Stimulated activated CD8-positive, alpha-beta memory T cell treated with anti-CD3 and anti-CD28 coated beads, Interleukin-15, amount 100 ng/mL, for 4 hours (primary cell): Measurements from ENCODE around the gene NFIC.
"Not testable (repeated sequence)": the region's sequence is repeated elsewhere in the genome, so short reads cannot be mapped to it uniquely, and the experiment has no call there.

Experiments
- DNase-seq, 2 donors: peaks; one replicate each; pipeline ENCODE4 v3.0.0-alpha.2; 2020; ENCODE audit warnings: low read depth in 2 of 2

Gene NFIC

DNA sequence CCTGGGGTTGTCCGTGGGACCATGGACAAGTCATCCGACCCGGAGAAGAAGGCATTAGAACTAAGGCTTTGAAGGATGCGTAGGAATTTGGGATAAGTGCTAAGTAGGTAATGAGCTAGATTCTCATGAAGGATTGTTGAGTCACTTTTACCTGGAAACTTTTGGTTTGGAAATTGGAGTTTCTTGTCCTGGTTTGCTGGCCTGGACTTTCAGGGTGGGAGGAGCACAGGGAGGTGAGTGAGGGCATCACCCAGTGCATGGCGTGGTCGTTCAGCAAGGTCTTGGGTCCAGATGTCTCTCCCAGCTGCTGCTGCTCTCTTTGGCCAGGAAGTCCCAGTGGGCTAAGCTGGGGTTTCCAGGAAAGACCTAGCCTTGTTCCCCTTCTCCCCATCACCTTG, 7.6 kb downstream of the NFIC start:
- DNase-seq: no peak

DNA sequence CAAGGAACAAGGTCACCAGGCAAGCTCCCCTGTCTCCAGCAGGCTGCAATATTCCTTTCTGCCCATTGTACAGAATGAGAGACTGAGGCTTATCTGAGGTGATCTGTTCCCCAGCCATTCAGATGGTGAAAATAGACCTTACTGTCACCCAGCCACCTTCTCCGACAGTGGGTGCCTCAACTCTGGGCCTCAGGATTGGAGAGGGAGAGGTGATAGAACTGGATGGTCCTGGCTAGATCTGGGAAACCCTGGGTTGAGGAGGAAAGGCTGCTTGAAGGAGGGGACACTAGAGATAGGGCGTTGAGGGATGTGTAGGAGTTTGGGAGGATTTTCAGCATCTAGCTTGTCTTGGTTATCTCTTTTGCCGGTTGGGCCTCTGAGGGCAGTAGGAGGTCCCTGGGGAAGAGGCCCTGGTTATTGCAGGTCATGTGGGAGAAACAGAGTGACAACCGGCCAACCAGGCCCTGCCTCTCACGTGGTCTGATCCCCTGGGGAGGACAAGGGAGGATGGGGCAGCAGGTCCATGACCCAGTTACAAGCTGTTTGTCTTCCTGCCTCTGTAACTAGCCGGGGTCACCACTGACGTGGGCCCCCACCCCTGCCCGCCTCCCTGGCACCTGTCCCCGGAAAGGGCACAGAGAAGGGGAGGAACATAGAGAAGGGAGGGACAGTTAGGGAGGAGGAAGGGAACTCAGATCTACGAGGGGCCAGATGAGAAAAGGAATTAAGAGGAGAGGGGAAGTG, 8.2 kb downstream of the NFIC start:
- no peak for DNase-seq

DNA sequence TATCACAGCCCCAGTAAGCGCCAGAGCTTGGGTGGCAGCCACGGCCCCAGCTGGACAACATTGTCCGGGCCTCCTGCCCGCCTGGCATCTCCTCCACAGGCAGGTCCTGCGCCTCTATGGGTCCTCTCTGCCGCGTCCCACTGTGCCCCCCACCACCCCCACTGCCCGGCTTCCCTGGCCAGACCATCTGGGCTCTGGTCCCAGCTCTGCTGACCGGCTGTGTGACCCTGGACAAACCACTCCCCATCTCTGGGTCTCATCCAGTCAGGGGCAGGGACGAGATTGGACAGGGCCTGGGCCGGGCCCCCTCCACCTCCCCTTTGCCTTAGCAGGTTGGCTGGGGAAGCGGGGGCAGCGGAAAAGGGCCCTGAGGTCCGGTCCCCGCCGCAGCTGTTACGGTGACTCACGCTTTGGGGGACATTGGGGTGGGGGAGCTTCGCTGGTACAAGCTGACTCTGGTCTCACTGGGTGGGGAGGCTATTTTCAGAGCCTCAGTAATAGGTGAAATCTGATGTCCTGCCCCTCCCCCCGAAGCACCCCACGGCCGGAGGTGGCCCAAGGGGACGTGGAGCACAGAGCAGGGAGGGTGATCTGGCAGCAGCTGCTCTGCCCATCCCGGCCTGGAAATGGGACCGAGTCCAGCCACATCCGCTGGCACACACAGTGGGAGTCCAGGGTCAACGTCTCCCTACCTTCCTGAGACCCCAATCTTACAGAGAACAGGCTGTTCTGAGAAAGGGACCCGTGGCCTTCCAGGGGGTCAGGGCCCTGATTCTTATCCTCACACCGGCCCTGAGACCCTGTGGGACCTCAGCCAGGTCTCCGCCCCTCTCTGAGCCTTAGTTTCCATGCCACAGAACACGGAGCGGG, 9.1 kb downstream of the NFIC start:
- no peak for DNase-seq

DNA sequence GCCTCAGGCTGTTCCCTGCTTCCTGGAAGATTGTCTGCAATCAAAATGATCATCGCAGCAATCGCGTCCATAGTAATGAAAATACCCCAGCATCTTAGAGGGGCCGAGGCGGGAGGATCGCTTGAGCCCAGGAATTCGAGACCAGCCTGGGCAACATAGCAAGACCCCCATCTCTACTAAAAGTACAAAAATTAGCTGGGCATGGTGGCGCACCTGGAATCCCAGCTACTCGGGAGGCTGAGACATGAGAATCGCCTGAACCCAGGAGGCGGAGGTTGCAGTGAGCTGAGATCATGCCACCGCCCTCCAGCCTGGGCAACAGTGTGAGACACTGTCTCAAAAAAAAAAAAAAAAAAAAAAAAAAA, 9.7 kb downstream of the NFIC start:
- DNase-seq: not testable (repeated sequence)

DNA sequence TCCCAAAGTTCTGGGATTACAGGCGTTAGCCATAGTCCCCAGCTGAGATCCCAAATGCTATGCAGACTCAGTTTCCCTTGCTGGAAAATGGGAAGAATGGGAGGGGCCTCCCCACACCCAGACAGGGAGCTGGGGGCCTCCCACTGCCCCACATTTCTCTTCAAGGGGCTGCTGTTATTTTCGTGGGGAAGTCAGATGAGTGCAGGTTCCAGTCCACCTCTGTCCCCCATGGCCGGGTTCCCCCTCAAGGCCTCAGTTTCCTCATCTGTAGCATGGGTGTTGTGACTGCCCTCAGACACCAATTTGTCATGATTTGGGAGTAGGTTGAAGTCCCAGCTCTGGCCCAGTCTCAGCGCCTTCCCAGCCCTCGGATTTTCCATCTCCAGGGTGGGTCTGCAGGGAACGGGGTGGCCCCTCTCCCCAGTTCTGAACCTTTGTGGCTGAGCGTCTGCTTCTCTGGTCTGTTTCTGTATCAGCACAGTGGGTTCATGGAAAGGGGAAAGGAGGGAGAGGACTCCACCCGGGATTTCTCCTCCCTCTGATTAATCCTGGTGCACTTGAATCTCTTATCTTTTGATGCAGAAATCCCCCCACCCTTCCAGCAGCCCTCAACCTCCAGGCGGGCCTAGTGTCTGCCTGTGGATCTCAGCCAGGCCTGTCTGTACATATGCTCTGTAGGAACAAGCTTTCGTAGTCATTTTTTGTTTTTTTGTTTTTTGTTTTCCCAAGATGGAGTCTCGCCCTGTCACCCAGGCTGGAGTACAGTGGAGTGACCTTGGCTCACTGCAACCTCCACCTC, 12.2 kb downstream of the NFIC start:
- no peak for DNase-seq

DNA sequence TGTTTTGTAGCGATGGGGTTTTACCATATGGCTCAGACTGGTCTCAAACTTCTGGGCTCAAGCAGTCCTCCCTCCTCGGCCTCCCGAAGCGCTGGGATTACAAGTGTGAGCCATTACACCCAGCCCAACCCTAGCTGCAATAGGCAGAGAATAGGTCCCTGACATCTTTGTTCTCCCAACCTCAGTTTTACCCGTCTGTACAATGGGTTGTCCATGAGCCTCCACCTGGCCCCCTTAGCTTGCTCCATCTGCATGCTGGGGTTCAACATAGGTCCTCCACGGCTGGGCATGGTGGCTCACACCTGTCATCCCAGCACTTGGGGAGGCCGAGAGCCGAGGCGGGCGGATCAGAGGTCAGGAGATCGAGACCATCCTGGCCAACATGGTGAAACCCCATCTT, 14.4 kb downstream of the NFIC start:
- no peak for DNase-seq

DNA sequence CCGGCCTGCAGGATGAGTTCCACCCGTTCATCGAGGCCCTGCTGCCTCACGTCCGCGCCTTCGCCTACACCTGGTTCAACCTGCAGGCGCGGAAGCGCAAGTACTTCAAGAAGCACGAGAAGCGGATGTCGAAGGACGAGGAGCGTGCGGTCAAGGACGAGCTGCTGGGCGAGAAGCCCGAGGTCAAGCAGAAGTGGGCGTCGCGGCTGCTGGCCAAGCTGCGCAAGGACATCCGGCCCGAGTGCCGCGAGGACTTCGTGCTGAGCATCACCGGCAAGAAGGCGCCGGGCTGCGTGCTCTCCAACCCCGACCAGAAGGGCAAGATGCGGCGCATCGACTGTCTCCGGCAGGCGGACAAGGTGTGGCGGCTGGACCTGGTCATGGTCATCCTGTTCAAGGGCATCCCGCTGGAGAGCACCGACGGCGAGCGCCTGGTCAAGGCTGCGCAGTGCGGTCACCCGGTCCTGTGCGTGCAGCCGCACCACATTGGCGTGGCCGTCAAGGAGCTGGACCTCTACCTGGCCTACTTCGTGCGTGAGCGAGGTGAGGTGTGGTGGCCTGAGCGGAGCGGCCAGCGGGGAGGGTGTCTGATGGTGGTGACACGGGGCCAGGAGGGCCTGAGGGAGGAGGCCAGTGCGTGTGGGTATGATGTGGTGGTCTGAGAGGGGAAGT, 15.5 kb downstream of the NFIC start:
- DNase-seq: no peak

DNA sequence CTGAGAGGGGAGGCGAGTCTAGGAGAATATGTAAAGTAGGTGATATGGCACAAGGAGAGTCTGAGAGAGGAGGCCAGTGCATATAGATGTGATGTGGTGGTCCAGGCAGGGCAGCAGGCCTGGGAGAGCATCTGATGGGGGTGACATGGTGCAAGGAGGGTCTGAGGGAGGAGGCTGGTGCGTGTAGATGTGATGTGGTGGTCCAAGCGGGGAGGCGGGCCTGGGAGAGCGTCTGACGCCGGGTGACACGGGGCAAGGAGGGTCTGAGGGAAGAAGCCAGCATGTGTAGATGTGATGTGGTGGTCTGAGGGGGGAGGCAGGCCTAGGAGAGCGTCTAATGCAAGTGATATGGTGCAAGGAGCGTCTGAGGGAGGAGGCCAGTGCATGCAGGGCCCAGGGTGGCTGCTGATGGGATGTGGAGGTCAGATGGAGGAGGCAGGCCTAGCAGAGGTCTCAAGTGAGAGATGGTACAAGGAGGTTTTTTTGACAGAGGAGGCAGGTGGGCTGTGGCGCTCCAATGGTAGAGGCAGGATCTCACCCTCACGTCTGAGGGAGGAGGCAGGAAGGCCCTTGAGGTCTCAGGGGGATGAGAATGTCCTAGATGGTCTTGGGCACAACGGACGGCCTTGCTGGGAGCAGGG, 16.2 kb downstream of the NFIC start:
- no peak for DNase-seq

DNA sequence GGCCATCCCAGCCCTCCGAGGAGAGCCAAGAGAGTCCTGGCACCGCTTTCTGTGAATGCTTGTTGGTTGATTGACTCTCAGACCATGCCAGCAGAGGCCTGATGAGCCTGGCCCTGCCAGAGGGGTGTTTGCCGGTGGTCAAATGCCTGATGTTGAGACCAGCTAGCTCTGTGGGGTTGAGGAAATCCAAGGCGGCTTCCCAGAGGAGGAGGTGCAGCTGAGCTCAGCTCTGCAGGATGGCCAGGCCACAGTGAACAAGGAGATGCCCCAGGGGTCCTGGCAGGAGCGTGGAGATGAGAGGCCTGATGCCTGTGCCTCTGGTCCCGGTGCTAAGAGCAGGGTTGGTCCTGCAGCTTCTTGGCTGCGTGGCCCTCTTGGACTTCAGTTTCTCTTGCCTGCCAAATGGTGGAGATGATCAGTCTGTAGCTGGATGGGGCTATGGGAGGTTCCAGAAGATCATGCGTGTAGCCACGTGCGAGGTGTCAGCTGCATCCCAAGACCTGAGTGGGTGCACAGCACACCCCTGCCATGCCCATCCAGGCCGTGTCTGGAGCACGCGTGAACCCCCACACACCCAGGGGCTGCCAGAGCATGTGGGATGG, 16.8 kb downstream of the NFIC start:
- no peak for DNase-seq

DNA sequence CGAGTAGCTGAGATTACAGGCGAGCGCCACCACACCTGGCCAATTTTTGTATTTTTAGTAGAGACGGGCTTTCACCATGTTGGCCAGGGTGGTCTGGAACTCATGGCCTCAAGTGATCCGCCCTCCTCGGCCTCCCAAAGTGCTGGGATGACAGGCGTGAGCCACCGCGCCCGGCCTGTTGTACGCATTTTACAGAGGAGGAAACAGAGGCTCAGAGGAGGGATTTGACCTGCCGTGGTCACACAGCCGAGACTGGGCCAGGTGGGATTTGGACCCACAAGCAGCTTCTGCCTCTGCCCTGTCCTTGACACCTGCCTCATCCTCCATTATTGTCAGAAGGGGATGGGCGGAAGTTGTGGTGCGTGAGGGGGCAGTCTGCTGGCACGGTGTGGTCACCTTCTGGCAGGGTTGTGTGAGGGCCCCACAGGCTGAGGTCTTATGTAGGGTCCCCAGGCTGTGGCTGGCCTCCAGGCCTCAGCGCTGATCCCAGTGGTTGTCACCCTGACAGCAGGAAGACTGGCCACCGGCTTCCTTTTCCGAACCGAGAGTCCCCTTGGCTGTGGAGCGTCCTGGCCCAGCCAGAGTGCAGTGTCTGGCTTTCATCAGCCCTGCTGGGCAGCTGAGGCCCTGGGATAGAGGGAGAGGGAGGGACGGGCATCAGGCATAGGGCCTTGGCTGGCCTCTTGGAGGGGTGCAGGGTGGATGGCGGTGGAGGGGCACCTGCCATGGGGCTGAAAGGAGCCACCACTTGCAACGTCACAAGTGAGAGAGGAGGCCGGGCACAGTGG, 20.3 kb downstream of the NFIC start:
- DNase-seq: no peak

DNA sequence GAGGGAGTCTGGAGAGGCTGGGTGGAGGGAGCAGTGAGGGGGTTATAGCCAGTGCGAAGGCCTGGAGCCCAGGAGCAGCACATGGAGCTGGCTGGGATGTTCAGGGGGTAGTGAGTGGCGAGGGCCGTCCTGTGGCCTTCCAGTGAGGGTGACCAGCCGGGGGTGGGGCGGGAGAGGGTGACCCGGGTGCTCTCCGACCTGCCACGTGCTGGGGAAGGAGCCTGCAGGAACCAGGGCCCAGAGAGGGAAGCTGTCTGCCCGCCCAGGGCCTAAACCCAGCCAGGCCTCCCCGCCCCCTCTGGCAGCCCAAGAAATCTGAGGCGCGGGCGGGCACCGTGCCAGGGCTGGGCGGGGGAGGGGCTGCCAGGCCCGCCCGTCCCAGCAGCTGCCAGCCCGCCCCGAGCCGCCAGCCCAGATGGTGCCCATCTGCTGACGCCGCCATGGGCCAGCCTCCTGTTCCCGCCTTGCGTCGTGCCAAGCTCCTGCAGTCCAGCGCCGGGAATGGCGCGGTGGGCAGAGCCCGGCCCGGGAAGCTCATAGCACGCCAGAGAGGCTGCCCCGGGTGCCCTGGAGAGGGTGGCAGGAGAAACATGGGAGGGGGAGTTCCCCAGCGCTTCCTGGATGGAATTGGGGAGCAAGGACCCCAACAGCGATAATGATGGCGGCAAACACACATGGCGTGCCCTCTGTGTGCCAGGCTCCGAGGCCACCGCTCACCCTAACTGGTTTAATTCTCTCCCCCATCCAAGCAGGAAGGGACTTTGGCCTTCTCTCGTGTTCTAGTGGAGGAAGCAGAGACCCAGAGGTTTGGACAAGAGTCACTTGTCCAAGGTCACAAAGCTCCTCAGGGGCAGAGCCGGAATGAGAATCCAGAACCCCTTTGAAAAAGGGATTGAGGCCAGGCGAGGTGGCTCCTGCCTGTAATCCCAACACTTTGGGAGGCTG, 21.5 kb downstream of the NFIC start:
- DNase-seq: no peak

DNA sequence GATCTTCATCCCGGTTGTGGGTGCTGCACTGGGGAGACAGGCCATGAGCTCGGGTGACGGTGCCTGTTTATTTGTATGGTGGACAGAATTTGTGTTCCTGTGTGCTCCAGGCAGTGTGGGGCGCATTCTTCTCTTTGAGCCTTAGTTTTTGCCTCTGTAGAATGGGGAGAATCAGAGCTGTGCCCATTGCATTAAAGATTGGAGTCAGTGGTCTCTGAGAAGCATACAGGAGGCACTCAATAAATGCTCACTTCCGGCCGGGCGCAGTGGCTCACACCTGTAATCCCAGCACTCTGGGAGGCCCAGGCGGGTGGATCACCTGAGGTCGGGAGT, 23.0 kb downstream of the NFIC start:
- DNase-seq: no peak

DNA sequence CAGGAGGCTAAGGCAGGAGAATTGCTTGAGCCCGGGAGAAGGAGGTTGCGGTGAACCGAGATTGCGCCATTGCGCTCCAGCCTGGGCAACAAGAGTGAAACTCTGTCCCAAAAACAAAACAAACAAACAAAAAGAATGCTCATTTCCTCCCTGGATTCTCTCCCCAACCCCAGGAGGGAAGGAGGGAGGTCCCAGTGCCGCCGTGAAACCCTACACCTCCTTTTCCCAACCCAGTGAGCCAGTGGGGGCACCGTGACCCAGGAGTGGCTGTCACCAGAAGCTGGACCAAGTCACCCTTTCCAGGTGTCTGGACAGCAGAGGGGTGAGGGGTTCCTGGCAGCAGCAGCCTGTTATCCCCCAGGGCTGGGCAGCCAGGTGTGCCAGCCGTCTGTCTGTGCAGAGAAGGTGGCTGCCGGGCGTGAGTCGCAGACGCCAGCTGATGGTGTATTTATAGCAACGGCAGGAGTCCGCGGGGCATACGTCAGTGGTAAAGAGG, 23.5 kb downstream of the NFIC start:
- no peak for DNase-seq

DNA sequence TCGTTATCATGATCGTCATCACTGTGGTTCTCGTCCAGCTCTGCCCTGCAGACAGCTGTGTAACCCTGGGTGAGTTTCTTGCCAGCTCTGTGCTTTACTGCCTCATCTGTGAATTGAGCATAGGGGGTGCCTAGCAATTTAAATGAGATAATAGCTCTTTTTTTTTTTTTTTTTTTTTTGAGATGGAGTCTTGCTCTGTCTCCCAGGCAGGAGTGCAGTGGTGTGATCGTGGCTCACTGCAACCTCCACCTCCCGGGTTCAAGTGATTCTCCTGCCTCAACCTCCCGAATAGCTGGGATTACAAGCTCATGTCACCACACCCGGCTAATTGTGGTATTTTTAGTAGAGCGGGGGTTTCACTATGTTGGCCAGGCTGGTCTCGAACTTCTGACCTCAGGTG, 25.5 kb downstream of the NFIC start:
- DNase-seq: not testable (repeated sequence)

DNA sequence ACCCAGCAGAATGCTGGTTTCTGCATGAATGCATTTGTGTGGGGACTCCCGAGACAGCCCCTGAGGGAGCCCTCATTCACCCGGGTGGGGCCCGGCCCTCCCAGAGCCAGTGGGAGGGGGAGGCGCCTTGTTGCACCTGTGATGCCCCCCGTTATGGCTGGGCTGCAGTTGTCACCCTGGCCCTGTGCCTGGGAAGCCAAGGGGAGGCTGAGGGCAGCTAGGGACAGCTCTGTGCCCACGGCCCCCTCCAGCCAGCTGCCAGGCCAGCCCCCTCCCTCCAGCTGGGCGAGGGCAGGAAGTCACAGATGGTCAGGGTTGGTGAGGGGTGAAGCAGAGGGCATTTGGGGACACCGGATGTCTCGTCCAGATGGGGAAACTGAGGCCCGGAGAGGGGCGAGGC, 26.1 kb downstream of the NFIC start:
- DNase-seq: no peak

DNA sequence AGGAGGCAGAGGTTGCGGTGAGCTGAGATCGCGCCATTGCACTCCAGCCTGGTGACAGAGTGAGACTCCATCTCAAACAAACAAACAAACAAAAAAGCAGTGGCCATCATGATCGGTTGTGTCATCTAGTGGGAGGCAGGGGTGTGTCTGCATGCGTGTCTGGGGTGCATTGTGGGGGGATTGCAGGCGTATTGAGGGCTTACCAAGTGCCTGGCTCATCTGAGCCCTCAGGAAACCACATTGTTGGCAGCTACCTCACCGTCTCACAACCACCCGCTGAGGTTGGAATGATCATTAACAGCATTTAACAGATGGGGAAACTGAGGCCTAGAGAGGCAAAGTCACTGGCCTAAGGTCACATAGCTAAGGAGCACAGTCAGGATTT, 30.5 kb downstream of the NFIC start:
- no peak for DNase-seq

DNA sequence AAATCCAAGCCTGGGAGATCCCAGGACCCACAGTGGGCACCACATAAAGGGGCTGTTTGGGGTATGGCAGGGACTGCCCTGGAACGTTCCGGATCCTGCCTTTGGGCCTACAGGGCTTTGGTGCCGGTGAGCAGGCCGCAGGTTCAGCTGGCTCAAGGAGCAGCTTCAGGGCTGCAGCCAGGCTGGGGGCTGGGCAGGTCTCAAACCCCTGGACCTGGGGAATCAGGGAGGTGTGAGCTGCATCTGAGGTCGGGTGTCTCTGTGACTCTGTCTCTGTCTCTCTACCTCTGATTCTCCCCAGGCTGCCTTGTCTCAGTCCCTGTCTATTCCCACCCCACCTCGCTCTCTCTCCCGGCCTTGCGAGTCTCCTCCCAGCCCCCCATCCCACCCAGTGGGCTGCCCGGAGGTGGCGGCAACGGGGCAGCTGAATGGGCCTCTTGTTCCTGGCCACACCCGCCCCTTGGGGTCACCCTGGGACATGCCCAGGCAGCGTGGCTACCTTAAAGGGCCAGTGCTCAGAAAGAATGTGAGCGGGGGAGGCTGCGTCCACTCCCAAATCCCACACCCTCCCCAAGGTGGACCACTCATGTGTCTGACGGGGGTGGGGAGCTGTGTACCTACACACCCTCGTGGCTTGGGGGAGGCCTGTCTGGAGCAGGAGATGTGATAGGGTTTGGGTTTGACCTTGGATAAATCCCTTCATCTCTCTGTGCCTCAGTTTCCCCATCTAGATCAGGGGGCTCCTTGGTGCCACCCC, 31.1 kb downstream of the NFIC start:
- DNase-seq: no peak
